GM18498 (cell line): ENCODE data around the gene PPIP5K1.

Source experiments
- ATAC-seq: cut with Tn5 transposase; IDR thresholded peaks from one replicate; pipeline ENCODE4 v1.9.1; 2021; ENCODE audit warnings: mild to moderate bottlenecking, moderate library complexity; ENCODE audit not compliant: unreplicated experiment

PPIP5K1 gene

GRCh38 chr15:43519196-43519595, 70.8 kb downstream of the PPIP5K1 start:
- no peak for ATAC-seq

- no peak for ATAC-seq
These were observed 71.7 kb downstream of the PPIP5K1 start for GRCh38 chr15:43518197-43518761.

- ATAC-seq: no peak
These were observed 72.4 kb downstream of the PPIP5K1 start, which contains the start of gene MAP1A for GRCh38 chr15:43517354-43518196. Gene MAP1A (plus strand): TSS chr15:43517608. CDS start chr15:43521474, 3,866 bp downstream.

GRCh38 chr15:43516801-43517353, 73.1 kb downstream of the PPIP5K1 start:
- no peak for ATAC-seq

- ATAC-seq: no peak
These were observed 73.8 kb downstream of the PPIP5K1 start for GRCh38 chr15:43516185-43516584.

- no peak for ATAC-seq
These were observed 74.3 kb downstream of the PPIP5K1 start for GRCh38 chr15:43515741-43516140.

- no peak for ATAC-seq
These were observed 75.6 kb downstream of the PPIP5K1 start for GRCh38 chr15:43514241-43515057.

- ATAC-seq: no peak
These were observed 76.5 kb downstream of the PPIP5K1 start for GRCh38 chr15:43513550-43513949.

- no peak for ATAC-seq
These were observed 78.8 kb downstream of the PPIP5K1 start for GRCh38 chr15:43511012-43511885.

GRCh38 chr15:43510200-43511011, 79.6 kb downstream of the PPIP5K1 start:
- ATAC-seq: peak; percentile 98

- ATAC-seq: no peak
These were observed 80.3 kb downstream of the PPIP5K1 start for GRCh38 chr15:43509660-43510199.

GRCh38 chr15:43508991-43509659, 80.9 kb downstream of the PPIP5K1 start:
- ATAC-seq: no peak

GRCh38 chr15:43508421-43508820, 81.6 kb downstream of the PPIP5K1 start:
- ATAC-seq: no peak

- no peak for ATAC-seq
These were observed 84.3 kb downstream of the PPIP5K1 start for GRCh38 chr15:43505738-43506137.

- ATAC-seq: no peak
These were observed 90.4 kb downstream of the PPIP5K1 start for GRCh38 chr15:43499635-43500034.

GRCh38 chr15:43498990-43499389, 91.0 kb downstream of the PPIP5K1 start:
- ATAC-seq: no peak

GRCh38 chr15:43493703-43494472, 96.1 kb downstream of the PPIP5K1 start:
- no peak for ATAC-seq
